NCI-H510A (cell line): ENCODE results near the gene MDP1.
"Not testable (repeated sequence)": the region's sequence is repeated elsewhere in the genome, so short reads cannot be mapped to it uniquely, and the experiment has no call there.

Source experiments
- DNase-seq: peaks from one replicate; lab custom pipeline; 2025; lab: John Stamatoyannopoulos, UW

The MDP1 gene

DNA sequence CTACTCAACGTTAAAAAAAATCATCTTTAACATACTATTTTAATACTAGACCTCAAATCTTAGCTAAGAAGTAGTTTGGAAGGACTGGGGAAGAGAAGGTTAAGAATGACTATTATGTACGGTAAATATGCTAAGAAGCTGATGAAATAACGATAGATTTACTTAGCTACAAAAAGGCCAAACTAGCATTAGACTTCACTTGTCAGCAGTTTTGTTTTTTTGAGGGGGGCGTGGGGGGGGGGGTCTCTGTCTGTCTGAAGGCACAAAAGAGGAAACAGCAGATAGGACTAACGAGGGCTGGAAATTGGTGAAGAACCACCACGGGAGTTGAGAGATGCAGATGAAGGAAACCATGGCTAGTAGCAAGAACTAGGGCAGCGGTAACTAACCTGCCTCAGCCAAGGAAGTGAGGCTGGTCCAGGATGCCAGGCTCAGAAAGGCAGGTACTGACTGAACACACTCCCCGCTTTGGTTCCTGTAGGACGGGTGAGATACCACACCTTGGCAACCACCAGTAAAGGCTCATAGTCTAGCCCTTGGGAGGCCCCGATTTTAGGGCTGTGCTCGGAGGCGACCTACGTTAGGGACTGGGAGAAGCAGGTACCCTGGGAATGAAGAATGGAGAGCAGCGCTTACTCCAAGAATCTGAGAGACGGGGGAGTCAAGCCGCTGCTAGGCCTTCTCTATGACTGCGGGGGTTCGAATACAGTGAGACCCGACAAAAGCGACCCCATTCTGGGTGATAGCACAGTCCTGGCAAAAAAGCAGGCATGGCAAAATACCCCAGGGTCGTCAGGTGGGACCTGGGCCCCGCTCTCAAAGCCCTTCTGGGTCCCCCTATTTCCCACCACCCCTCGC lies 15.6 kb upstream of the MDP1 start:
- DNase-seq = no peak

DNA sequence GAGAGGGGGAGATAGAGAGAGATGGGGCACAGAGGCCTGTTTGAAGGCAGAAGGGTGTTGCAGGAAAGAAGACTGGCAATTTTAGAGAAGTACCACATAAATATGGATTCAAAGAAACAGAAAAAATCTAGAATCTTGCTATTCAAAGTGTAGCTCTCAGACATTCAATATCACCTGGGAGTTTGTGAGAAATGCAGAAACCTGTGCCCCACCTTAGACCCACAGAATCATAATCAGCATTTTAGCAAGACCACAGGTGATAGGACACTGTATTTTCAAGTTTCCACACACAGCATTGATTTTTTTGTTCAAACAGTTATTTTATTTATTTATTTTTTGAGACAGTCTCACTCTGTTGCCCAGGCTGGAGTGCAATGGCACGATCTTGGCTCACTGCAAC lies 13.0 kb upstream of the MDP1 start:
- no peak for DNase-seq

DNA sequence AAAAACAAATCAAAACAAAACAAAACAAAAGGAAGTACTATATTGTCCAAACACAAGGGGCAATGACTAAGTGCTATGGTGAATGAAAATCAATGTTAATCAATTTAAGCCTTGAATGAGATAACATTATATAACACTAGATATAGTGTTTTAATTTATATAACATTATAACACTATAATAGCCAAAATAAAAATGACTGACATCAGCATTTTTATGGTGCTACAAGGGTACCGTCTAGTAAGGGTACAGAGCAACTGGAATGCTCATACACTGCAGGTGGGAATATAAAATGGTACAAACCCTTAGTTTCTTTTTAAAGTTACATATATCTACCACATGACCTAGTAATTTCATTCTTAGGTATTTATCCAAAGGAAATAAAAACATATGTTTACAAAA lies 10.6 kb upstream of the MDP1 start:
- no peak for DNase-seq

DNA sequence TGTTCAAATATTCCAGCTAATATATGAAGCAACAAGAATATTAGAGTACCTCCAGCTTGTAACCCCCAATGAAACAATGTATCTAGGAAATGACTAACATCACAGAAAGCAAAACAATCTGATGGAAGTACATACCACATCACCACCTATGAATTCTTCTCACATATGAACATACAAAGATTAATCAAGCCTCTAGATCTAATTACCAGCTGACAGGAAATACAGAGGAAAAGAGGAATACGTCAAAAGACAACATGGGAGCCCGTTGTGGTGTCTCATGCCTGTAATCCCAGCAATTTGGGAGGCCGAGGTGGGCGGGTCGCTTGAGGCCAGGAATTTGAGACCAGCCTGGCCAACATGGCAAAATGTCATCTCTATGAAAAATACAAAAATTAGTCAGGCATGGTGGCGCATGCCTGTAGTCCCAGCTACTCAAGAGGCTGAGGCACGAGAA lies 8.8 kb upstream of the MDP1 start:
- DNase-seq = no peak

DNA sequence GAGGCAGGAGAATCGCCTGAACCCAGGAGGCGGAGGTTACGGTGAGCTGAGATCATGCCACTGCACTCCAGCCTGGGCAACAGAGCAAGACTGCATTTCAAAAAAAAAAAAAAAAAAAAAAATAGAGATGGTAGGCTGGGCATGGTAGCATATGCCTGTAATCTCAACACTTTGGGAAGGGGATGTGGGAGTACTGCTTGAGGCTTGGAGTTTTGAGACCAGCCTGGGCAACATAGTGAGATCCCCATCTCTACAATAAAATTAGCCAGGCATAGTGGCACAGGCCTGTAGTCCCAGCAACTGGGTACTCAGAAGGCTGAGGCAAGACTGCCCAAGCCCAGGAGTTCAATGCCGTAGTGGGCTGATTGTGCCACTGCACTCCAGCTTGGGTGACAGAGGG lies 7.1 kb upstream of the MDP1 start:
- not testable (repeated sequence) for DNase-seq

DNA sequence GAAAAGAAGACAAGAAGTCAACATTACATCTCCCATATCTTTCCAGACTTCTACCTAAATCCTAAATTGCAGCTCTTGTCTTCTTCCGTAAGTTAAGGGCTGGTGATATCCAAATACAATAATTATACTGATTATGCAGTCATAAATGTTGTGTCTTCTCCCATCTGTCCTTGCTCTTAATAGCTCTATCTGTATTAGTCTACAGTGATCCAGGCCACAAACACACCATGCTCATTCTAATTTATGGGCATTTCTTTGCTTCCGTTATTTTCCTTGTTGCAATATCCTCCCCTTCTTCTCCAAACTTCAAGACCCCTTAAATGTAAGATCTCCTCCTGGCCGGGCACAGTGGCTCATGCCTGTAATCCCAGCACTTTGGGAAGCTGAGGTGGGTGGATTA lies 3.7 kb upstream of the MDP1 start:
- DNase-seq = no peak

DNA sequence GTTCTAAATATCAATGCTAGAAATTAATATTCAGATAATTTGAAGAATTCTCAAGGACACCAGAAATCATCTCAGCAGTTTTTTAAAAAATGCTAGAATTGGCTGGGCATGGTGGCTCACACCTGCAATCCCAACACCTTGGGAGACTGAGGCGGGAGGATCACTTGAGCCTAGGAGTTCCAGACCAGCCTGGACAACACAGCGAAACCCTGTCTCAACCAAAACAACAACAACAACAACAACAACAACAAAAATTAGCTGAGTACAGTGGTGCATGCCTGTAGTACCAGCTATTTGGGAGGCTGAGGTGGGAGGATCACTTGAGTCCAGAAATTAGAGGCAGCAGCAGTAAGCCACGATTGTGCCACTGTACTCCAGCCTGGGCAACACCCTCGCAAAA lies 3.2 kb upstream of the MDP1 start:
- DNase-seq = no peak

DNA sequence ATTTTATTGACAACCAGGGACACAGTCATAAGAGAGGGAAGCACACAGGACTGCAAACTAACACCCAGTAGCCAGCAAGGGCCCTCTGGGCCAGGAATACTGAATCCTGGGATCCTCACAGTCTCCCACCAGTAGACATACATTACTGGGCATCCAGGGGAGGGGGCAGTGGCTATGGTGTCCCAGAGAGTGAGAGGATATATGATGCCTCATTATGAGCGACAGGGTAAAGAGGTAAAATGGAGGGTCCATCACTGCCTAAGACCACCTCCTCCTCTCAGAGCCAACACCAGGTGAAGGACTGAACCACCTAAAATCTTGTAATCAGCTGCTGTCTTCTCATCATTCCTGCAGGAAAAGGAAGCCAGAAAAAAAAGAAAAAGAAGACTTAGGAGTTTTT lies 1.0 kb upstream of the MDP1 start:
- not testable (repeated sequence) for DNase-seq

DNA sequence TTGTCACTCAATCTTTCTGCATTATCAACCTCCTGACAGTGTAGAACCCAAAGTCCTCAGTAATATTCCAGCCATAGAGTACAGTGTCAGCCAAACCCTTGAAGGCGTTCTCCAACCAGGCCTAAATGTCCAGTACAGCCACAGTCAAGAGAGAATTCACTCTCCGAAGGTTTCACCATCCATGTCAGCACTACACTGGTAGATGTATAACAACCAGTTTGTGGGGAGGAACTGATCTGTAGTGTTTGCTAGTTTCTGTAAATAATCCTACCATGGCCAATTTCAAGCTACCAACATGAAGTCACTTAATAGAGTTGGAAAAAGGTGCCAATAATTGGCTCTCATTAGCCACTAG lies 456 bp upstream of the MDP1 start:
- no peak for DNase-seq

DNA sequence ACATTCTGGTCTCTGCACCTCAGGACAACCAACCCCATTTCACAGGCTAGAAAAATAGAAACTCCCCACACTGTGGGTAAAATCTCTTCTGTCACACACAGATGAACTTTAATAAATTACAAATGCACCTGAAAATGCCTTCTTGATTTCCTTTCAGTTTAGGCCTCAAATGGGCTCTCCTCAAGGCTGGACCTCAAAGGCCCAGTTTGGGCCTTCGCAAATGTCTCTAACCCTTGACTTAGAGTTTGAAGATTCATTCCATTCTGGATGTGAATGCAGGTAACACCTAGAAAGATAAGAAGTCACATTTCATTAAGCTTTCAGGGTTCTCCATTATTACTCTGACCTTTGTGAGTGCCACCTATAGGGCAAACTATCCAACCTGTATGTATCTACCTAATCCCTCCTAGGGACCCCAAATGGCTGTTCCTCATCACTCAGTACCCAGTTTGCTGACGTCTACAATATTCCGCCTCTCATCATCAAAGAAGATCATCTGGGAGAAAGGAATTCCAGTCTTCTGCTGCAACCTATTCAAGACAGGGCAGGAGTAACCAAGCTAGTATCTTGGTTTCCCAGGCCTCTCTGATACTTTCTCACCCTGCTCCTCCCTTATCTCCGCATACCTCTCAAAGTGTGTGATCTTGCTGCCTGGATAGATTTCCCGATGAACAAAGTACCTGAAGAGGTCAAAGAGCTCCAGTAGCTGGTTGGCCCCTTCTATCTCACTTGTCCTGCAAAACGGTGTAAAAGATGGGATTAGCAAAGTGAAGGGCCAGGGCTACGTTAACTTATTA lies 1.8 kb downstream of the MDP1 start:
- no peak for DNase-seq

DNA sequence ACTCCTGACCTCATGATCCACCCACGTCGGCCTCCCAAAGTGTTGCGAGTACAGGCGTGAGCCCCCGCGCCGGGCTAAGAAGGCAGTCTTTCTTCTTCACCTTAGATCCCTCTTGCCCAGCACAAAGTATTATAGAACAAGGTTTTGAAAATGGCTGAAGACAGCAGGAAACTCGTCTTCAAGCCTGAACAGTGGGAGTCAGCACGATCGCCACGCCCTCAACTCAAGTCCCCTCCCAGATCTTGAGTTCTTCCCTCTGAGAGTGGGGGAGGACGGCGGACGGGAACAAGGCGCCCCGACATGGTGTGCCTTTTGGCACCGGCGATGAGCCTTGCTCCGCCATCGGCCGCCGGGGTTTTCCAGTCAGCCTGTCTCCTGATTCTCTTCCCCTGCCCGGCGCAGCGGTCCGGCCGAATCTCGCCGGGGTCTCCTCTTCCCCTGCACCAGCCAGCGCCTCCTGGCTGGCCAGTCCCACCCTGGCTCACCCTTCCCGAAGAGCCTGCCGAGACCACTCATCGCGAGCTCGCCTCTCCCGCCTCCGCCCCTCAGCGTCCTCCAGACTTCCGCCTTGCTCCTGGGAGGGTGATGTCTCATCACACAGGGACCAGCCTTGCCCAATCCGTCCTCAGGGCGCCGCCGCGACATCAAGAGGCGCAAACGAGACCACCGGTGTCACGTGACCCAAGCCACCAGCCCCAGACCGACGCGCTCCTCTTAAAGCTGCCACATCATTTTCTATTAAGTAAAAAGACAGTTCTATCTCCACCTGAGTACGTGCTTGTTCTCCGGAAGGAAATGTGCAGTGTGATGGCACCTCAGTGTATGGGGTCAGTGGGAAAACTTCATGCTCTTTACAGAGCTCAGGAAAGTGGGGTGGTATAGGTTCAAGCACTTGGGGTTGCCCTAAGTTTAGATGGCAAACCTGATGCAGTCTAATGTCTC lies 2.7 kb downstream of the MDP1 start, which contains the start of gene CHMP4A:
Gene CHMP4A (minus strand): TSS at position 565 of the 942 bp plus-strand sequence. CDS start 49 bp downstream, at position 516.
- DNase-seq = peak; percentile 97

DNA sequence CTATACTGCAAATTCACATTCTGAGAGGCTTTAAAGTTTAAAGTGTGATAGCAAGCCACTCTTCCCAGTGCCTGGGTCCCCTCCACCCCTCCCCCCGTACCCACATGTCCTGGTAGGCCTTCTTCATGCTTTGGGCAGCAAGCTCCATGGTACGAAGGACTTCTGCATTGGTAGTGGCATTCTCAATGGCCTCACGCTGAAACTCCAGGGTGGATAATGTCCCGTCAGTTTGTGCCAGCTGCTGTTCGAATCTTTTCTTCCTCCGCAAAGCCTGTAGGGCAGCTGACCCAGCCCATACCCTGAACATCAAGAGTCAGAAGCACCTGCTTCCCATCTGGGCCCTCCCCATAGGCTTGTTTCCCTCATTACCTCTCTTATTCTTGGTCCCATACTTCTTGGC lies 4.6 kb downstream of the MDP1 start:
- no peak for DNase-seq

DNA sequence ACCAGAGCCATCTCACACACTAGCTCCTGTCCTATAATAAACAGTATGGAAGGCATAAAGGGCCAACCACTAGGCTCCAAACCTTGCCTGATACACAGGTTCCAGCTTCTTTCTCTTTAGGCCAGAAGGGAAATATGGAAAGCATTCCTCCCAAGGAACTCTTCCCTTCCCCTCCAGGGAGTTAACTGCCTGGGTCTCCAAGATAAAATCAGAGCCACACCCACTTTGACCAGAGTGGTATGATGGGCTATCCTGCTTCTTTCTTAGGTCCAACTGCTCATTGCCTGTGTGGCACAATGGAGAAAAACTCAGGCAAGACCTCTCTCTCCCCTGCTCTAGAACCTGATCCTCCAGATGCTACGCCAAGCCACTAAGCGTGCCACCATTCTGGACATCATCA lies 8.2 kb downstream of the MDP1 start:
- DNase-seq = no peak

DNA sequence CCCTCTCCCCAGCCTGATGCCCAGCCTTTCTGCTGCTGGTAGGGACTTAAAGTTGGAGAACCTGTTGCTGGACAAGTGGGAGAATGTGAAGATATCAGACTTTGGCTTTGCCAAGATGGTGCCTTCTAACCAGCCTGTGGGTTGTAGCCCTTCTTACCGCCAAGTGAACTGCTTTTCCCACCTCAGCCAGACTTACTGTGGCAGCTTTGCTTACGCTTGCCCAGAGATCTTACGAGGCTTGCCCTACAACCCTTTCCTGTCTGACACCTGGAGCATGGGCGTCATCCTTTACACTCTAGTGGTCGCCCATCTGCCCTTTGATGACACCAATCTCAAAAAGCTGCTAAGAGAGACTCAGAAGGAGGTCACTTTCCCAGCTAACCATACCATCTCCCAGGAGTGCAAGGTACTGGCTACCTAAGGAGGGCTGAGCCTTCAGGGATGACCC lies 8.7 kb downstream of the MDP1 start:
- DNase-seq = no peak

DNA sequence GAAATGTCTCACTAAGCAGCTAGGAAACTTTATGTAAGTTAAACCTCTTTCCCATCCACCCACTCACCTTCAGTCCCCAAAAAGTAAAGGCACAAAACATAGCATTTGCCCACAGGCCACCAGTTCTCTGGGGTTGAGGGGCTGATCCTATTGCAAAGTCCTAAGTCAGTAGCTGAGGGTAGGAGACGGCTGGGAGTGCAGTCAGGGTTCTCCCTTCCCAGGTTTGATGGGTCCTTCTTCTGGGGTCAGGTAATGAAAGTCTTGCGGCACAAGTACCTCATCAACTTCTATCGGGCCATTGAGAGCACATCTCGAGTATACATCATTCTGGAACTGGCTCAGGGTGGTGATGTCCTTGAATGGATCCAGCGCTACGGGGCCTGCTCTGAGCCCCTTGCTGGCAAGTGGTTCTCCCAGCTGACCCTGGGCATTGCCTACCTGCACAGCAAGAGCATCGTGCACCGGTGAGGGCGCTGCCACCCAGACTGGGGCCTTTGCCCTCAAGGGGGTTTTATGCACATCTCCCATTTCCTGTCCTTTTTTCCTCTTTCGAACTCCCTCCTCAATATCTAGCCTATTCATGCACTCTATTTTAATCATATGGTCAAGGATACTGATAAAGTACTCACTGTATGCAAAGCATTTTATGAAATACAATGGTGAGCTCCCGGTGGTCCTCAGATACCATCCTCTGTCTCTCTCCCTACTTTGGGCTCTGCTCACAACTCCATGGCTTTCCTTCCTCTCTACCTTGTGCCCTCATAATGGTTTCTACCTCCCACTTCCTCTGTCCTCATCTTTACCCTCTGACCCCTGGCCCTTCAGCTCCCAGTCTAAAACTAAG lies 9.4 kb downstream of the MDP1 start:
- no peak for DNase-seq

DNA sequence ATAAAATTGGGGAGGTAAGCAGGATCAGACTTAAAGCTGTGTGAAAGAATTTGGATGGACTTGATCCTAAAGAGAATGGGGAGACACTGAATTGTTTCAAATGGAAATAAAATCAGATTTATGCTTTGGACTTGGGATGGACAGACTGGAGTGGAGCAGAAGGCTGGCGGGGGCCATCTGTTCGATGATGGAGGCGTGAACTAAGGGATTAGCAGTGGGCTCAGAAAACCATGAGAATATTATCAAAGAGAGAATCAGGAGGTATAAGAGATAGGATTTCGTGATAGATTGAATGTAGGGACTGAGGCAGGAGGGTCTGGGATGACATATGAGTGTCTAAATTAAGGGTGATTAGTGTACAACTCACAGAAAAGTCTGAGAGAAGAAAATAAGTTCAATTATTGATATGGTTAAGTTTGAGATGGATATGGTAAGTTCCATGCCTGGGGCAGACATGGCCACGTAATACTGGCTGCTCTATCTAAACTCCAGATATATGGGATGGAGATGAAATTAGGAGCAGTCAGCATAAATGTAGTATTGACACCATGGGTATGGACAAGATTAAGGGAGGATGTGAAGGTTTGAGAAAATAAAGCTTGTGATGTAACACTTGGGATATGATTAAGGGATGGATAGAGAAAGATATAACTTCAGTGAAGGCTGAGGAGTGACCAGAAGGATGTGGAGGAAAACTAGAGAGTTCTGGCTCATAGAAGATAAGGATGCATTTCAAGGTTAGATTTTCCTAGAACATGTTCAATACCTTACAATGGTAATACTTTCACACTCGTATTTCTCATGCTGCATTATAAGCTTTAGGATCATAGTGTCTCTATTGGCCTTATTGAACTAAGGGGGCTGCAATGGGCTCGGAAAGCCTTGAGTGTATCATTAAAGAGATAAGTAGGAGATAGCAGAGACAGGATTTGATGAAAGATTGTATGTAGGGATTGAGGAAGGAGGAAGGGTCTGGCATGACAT lies 11.4 kb downstream of the MDP1 start:
- no peak for DNase-seq

DNA sequence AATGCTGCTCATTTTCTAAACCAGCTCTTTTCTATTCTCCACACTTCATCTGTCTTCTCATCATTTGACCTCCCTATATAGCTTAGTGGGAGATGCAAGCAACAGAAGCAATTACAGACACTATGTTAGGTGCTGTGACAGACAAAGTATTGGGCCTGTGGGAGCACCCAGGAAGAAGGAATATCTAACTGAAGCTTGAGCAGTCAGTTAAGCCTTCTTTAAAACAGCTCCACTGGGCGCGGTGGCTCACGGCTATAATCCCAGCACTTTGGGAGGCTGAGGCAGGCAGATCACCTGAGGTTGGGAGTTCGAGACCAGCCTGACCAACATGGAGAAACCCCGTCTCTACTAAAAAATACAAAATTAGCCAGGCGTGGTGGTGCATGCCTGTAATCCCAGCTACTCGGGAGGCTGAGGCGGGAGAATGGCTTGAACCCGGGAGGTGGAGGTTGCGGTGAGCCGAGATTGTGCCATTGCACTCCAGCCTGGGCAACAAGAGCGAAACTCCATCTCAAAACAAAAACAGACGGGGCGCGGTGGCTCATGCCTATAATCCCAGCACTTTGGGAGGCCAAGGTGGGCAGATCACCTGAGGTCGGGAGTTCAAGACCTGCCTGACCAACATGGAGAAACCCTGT lies 12.5 kb downstream of the MDP1 start:
- DNase-seq = not testable (repeated sequence)

DNA sequence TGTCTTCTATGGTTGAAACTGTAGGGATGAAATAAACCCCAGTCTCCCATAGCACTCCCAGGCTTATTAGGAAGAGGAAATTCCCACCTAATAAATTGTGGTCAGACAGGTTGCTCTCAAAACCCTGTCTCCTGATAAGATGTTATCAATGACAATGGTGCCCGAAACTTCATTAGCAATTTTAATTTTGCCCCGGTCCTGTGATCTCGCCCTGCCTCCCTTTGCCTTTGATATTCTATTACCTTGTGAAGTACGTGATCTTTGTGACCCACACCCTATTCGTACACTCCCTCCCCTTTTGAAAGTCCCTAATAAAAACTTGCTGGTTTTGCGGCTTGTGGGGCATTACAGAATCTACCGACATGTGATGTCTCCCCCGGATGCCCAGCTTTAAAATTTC lies 13.3 kb downstream of the MDP1 start:
- not testable (repeated sequence) for DNase-seq

DNA sequence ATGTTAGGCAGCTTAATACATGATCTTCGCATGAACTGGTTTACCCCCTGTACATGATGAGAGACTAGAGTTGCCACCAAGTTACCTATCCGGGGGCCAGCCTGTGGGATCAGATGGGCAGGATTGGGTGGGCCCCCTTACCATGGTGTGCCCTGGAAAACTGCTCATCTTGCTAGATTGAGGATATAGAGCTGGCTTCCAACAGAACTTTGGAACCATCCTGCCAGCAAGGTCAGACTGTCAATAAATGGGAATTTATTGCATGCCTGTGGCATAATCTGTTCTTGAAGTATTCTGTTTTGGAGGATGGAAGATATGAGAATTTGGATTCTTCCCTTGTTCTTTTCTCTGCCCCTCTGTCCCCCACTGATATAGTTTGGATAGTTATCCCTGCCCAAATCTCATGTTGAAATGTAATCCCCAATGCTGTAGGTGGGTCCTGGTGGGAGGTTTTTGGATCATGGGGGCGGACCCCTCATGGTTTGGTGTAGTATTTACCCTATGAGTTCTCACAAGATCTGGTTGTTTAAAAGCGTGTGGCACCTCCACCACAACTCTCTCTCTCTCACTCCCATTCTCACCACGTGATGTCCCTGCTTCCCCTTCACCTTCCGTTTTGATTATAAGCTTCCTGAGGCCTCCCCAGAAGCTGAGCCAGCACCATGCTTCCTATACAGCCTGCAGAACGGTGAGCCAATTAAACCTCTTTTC lies 16.9 kb downstream of the MDP1 start:
- DNase-seq = no peak
